Activated B cell treated with CpG ODN at 0.5 μM for 24 hours (primary cell): ENCODE data around the gene SARDH. TPM values are rescaled to one million over a fixed set of nuclear protein-coding genes. Genes with fewer than 3 reads are reported as not detected.

Experiments used
- ATAC-seq: fragments of 200-7000 bp; cut with Tn5 transposase; one replicate; pipeline ENCODE4 v1.10.0; 2021; ENCODE audit warnings: low read depth, mild to moderate bottlenecking, moderate library complexity
- CTCF ChIA-PET: fragments of 350-600 bp; sonication (Branson Sonifier 250); formaldehyde crosslinking; loops from one replicate; lab custom pipeline; 2021; ENCODE audit warnings: antibody characterized with exemption; lab: Charles Lee
- POLR2A ChIA-PET: fragments of 350-600 bp; sonication (Branson Sonifier 250); formaldehyde crosslinking; loops from one replicate; lab custom pipeline; 2021; ENCODE audit warnings: antibody characterized with exemption; lab: Charles Lee
- DNase-seq: peaks from one replicate; pipeline ENCODE4 v3.0.0; 2022
- H3K27ac Mint-ChIP-seq: one replicate; pipeline ENCODE4 v1.8.0; 2020; ENCODE audit warnings: mixed read lengths
- H3K27me3 Mint-ChIP-seq: one replicate; pipeline ENCODE4 v1.8.0; 2021; ENCODE audit warnings: mixed read lengths
- H3K36me3 Mint-ChIP-seq: one replicate; pipeline ENCODE4 v1.8.0; 2021; ENCODE audit warnings: low read depth, mixed read lengths
- H3K4me1 Mint-ChIP-seq: one replicate; pipeline ENCODE4 v1.8.0; 2021; ENCODE audit warnings: mixed read lengths
- H3K4me3 Mint-ChIP-seq: one replicate; pipeline ENCODE4 v1.8.0; 2020; ENCODE audit warnings: mild to moderate bottlenecking, mixed read lengths
- H3K9me3 Mint-ChIP-seq: one replicate; pipeline ENCODE4 v1.8.0; 2020; ENCODE audit warnings: mixed read lengths
- CTCF ChIP-seq: fragments of 200-600 bp; IDR thresholded peaks from one replicate; pipeline ENCODE4 v1.8.0; 2022; ENCODE audit warnings: antibody characterized with exemption, mild to moderate bottlenecking
- intact Hi-C: fragments of 100-400 bp; cut with micrococcal nuclease; formaldehyde crosslinking; loops from one replicate; pipeline ENCODE4 v1.15.1; 2024
- total RNA-seq: library from RNA; stranded (reverse); gene quantifications from 2 replicates; pipeline ENCODE4 v1.2.3, GENCODE V29; 2022

Gene SARDH
- total RNA-seq, 1 donor from 2014 or later = not detected

- H3K4me1 Mint-ChIP-seq = no peaks in the 10 kb centered on the region
- POLR2A ChIA-PET = no interaction called here
- H3K4me3 Mint-ChIP-seq = no peak overlapping the region
- no peak for ATAC-seq
- peaks cover 4% of the 10 kb centered on the region for H3K9me3 Mint-ChIP-seq
- no peaks in the 10 kb centered on the region for H3K27me3 Mint-ChIP-seq
- no peak for DNase-seq
- TF ChIP-seq CTCF = no peak
- intact Hi-C loops = no loop called here
- H3K27ac Mint-ChIP-seq = no peak overlapping the region
- H3K36me3 Mint-ChIP-seq = peaks cover 69% of the 10 kb centered on the region
- CTCF ChIA-PET = no interaction called here
These were observed 24.5 kb upstream of the SARDH start for GRCh38 chr9:133762488-133763271.

- no peaks in the 10 kb centered on the region for H3K4me1 Mint-ChIP-seq
- peaks cover under 1% of the 10 kb centered on the region for H3K9me3 Mint-ChIP-seq
- no peak overlapping the region for H3K4me3 Mint-ChIP-seq
- DNase-seq (no peak), ATAC-seq (no peak)
- intact Hi-C loops = no loop called here
- ChIA-PET POLR2A (no interaction called here), CTCF (no interaction called here)
- H3K27ac Mint-ChIP-seq = no peak overlapping the region
- no peak for TF ChIP-seq CTCF
- H3K36me3 Mint-ChIP-seq = peaks cover 60% of the 10 kb centered on the region
- no peaks in the 10 kb centered on the region for H3K27me3 Mint-ChIP-seq
These were observed 23.6 kb upstream of the SARDH start for GRCh38 chr9:133761641-133762248.

GRCh38 chr9:133760713-133761290 lies 22.6 kb upstream of the SARDH start:
- H3K4me3 Mint-ChIP-seq = no peak overlapping the region
- no peak for ATAC-seq
- H3K27me3 Mint-ChIP-seq = no peaks in the 10 kb centered on the region
- TF ChIP-seq CTCF = no peak
- H3K36me3 Mint-ChIP-seq = peaks cover 52% of the 10 kb centered on the region
- ChIA-PET CTCF (no interaction called here), POLR2A (no interaction called here)
- H3K9me3 Mint-ChIP-seq = no peaks in the 10 kb centered on the region
- intact Hi-C loops = no loop called here
- H3K27ac Mint-ChIP-seq = no peak overlapping the region
- no peaks in the 10 kb centered on the region for H3K4me1 Mint-ChIP-seq
- DNase-seq = no peak

- intact Hi-C loops = no loop called here
- TF ChIP-seq CTCF = no peak
- Mint-ChIP-seq H3K27ac (no peak overlapping the region), H3K36me3 (peaks cover 43% of the 10 kb centered on the region), H3K4me3 (no peak overlapping the region), H3K4me1 (peaks cover 3% of the 10 kb centered on the region), H3K27me3 (no peaks in the 10 kb centered on the region), H3K9me3 (no peaks in the 10 kb centered on the region)
- POLR2A ChIA-PET = no interaction called here
- ATAC-seq (no peak), DNase-seq (no peak)
- CTCF ChIA-PET = interaction anchor here (1.4 kb wide), 1 partner anchor 17 kb away, joined by 6 read pairs; no protein-coding TSS in a partner anchor
These were observed 21.8 kb upstream of the SARDH start for GRCh38 chr9:133759946-133760345.
